MCF 10A (cell line): Measurements from ENCODE around the gene TDRD7. TPM values are rescaled to one million over a fixed set of nuclear protein-coding genes. Genes with fewer than 3 reads are reported as not detected.

Source experiments
- BruUV-seq: library from RNA; stranded (reverse); fragments of 400-500 nt; replicated peaks from 2 replicates; lab custom pipeline; 2021; lab: Mats Ljungman, UMichigan
- CTCF ChIA-PET: fragments of 300-600 bp; sonication (Branson Sonifier 250); formaldehyde crosslinking; extraction: SDS; loops from one replicate; lab custom pipeline; 2021; ENCODE audit warnings: antibody characterized with exemption, inconsistent platforms; lab: Yijun Ruan, JAX
- POLR2A ChIA-PET: fragments of 300-600, 350-650 bp; sonication (Branson Sonifier 250); formaldehyde crosslinking; extraction: SDS; loops from one replicate; lab custom pipeline; 2020; ENCODE audit warnings: antibody characterized with exemption, inconsistent platforms; lab: Yijun Ruan, JAX
- DNase-seq: peaks from one replicate; pipeline ENCODE4 v3.0.0-alpha.2; 2018; ENCODE audit not compliant: unreplicated experiment
- H3K27ac Mint-ChIP-seq: one replicate; pipeline ENCODE4 v1.8.0; 2022; ENCODE audit warnings: mild to moderate bottlenecking, low read depth, mixed read lengths; ENCODE audit not compliant: unreplicated experiment
- H3K27me3 Mint-ChIP-seq: one replicate; pipeline ENCODE4 v1.8.0; 2022; ENCODE audit warnings: mixed read lengths; ENCODE audit not compliant: insufficient read depth, unreplicated experiment
- H3K36me3 Mint-ChIP-seq: one replicate; pipeline ENCODE4 v1.8.0; 2022; ENCODE audit warnings: mild to moderate bottlenecking, moderate library complexity, mixed read lengths; ENCODE audit not compliant: insufficient read depth, unreplicated experiment
- H3K4me1 Mint-ChIP-seq: one replicate; pipeline ENCODE4 v1.8.0; 2022; ENCODE audit warnings: mixed read lengths; ENCODE audit not compliant: insufficient read depth, unreplicated experiment
- H3K4me3 Mint-ChIP-seq: one replicate; pipeline ENCODE4 v1.8.0; 2022; ENCODE audit warnings: mild to moderate bottlenecking, moderate library complexity, mixed read lengths; ENCODE audit not compliant: unreplicated experiment
- H3K9me3 Mint-ChIP-seq: one replicate; pipeline ENCODE4 v1.8.0; 2022; ENCODE audit warnings: mixed read lengths; ENCODE audit not compliant: unreplicated experiment
- intact Hi-C: fragments of 100-400 bp; cut with micrococcal nuclease; formaldehyde crosslinking; loops from 2 replicates; pipeline ENCODE4 v1.14.1; 2022
- total RNA-seq: library from RNA; stranded (reverse); gene quantifications from 2 replicates; pipeline ENCODE4 v1.2.3, GENCODE V29; 2022
- TF ChIP-seq, protein P1 (sequence below): fragments of 200-600 bp; IDR thresholded peaks from one replicate; pipeline ENCODE4 v1.8.0; 2022; ENCODE audit warnings: antibody characterized with exemption, mild to moderate bottlenecking; ENCODE audit not compliant: unreplicated experiment

The TDRD7 gene
- total RNA-seq, 1 experiment from 2014 or later, result 7.1 TPM

DNA sequence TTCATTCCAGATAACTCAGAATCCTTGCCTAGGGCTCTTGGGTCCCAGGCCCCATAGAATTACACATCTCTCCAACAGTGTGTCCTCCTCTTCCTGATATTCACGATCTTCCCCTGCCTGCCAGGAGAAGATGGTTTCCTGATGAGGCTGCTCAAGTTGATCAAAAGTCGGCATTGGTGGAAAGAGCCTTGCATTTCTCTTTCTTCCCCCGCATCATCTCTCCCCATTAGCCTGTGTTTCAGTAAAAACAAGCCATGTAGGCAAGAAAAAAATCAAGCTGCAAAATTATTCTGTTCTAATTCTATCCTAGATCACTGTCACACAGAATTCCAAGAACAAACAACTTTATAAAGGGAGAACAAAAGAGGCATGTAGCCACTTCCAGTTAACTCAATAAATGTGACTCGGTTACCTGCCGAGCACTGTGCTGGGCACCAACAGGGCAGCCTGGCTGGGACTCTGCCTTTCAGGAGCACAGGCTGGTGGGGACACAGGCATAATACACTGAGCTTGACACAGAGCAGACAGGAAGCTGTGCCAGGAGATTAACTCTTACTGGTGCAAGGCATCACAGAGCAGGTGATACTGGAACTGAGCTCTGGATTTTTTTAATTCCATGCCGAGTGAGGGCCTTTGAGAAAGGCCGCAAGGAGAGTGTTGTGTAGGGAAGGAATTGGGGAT, 115.1 kb downstream of the TDRD7 start:
- Mint-ChIP-seq H3K27ac (no peak overlapping the region), H3K36me3 (no peaks in the 10 kb centered on the region), H3K4me3 (no peak overlapping the region), H3K27me3 (no peaks in the 10 kb centered on the region), H3K4me1 (peaks cover 28% of the 10 kb centered on the region), H3K9me3 (no peaks in the 10 kb centered on the region)
- intact Hi-C loops, result no loop called here
- CTCF ChIA-PET, result interaction anchor here (1.6 to 3.3 kb wide), 2 partner anchors 54 to 72 kb away, joined by 5 to 17 read pairs; no protein-coding TSS in a partner anchor
- no peak for DNase-seq
- POLR2A ChIA-PET, result interaction anchor here (0.6 to 0.7 kb wide), 2 partner anchors 30 to 88 kb away, joined by 3 to 4 read pairs; no protein-coding TSS in a partner anchor
- TF ChIP-seq, protein P1, sequence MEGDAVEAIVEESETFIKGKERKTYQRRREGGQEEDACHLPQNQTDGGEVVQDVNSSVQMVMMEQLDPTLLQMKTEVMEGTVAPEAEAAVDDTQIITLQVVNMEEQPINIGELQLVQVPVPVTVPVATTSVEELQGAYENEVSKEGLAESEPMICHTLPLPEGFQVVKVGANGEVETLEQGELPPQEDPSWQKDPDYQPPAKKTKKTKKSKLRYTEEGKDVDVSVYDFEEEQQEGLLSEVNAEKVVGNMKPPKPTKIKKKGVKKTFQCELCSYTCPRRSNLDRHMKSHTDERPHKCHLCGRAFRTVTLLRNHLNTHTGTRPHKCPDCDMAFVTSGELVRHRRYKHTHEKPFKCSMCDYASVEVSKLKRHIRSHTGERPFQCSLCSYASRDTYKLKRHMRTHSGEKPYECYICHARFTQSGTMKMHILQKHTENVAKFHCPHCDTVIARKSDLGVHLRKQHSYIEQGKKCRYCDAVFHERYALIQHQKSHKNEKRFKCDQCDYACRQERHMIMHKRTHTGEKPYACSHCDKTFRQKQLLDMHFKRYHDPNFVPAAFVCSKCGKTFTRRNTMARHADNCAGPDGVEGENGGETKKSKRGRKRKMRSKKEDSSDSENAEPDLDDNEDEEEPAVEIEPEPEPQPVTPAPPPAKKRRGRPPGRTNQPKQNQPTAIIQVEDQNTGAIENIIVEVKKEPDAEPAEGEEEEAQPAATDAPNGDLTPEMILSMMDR, result no peak
- no TSS peak for BruUV-seq

DNA sequence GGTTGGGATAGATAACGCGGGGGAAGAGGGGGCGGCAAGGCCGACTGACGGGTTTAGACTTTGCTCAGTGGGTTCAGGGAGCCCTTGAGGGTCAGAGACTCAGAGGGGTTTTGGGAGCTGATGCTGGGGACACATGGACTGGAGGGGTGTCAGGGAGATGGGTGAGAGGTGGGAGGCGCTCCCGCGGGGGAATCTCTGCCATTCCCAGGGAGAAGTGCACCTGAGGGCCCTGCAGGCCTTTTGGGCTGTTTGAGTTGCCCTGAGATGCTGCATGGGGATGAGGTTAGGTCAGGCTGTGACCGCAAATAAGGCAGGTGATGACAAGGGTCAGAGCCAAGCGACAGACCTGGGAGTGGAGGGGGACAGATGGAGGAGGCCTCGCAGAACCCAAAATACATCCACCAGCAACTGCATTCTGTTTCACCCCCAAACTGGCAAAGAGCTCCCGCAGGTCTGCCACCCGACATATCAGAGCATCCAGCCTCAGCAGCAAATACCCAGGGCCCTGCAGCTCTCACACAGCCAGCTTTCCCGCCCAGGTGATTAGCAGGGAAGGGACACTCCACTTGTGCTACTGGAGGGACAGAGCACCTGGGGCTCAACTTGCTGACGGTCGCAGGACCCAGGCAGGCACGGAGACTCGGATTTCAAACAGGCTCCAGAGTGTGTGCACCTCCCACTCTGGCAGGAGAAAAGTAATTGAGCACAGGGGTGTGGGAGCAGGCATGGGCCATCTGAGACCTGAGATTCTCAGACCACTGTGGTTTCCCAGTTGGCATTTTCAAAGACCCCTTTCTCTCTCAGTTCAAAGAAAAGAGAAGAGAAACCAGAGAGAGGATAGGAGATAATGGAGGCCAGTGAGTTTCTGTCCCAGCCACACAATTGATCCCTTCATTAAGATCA, 116.0 kb downstream of the TDRD7 start:
- POLR2A ChIA-PET, result no interaction called here
- Mint-ChIP-seq H3K4me1 (peaks cover 28% of the 10 kb centered on the region), H3K36me3 (no peaks in the 10 kb centered on the region), H3K4me3 (no peak overlapping the region), H3K27ac (no peak overlapping the region), H3K9me3 (no peaks in the 10 kb centered on the region), H3K27me3 (no peaks in the 10 kb centered on the region)
- no TSS peak for BruUV-seq
- no peak for DNase-seq
- intact Hi-C loops, result no loop called here
- TF ChIP-seq, protein P1, result no peak
- CTCF ChIA-PET, result interaction anchor here (1.6 kb wide), 1 partner anchor 54 kb away, joined by 5 read pairs; no protein-coding TSS in a partner anchor

DNA sequence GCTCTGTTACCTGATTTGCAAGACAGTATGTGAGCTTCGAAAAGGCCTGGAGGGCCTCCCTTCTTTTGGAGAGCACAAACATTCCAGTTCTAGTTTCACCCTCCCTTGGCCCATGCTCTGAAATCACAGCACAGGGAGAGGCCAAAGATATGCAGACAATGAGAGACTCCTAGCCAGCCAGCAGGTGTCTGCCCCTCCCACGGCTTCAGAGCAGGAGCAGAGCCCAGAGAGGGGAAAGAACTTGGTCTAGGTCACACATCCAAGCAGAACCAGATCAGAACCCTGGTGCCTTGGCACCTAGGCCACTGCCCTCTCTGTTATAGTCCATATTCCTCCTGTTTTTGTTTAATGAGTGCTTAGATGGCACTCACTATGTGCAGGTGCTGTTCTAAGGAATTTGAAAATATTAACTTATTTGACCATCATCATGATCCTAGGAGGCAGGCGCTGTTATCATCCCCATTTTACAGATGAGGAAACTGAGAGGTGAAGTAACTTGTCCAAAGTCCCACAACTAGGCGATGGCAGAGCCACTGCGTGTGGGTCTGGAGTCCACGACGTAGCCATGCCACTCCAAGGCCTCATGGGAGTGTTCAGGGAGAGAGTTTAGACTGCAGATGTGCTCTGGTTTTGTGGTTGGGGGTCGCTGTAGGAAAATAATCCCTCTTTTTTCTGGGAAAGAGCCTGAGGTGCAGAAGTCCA, 116.8 kb downstream of the TDRD7 start:
- TF ChIP-seq, protein P1, result no peak
- BruUV-seq, result no TSS peak
- no peak for DNase-seq
- Mint-ChIP-seq H3K4me1 (peaks cover 28% of the 10 kb centered on the region), H3K27ac (no peak overlapping the region), H3K27me3 (no peaks in the 10 kb centered on the region), H3K9me3 (no peaks in the 10 kb centered on the region), H3K36me3 (no peaks in the 10 kb centered on the region), H3K4me3 (no peak overlapping the region)
- ChIA-PET POLR2A (no interaction called here), CTCF (interaction anchor here (0.6 to 1.6 kb wide), 2 partner anchors 55 to 70 kb away, joined by 5 read pairs; no protein-coding TSS in a partner anchor)
- intact Hi-C loops, result no loop called here
